ENCODE data around the gene TBCD. TPM values are rescaled to one million over a fixed set of nuclear protein-coding genes. Genes with fewer than 3 reads are reported as not detected.
A peak's percentile ranks its signal among the peaks of the same experiment; 100 is the strongest.

Gene TBCD
- total RNA-seq, 1 donor from 2014 or later, result 31.8 TPM

GRCh38 chr17:82860606-82861392 lies 108.9 kb downstream of the TBCD start:
- no peak overlapping the region for H3K27ac Mint-ChIP-seq (ENCODE audit: unreplicated experiment)
- Histone ChIP-seq H3K27me3 (ENCODE audit: insufficient read depth, low read length) (no peaks in the 10 kb centered on the region), H3K27ac (ENCODE audit: low read depth, low read length) (peak overlapping the region; percentile 41), H3K79me2 (ENCODE audit: insufficient read depth, low read length) (peaks cover 22% of the 10 kb centered on the region), H3K9ac (ENCODE audit: low read length) (peak overlapping the region; percentile 57), H3K36me3 (ENCODE audit: insufficient read depth, low read length) (no peaks in the 10 kb centered on the region), H4K20me1 (ENCODE audit: insufficient read depth, low read length) (peaks cover 4% of the 10 kb centered on the region), H3K4me3 (ENCODE audit: insufficient read depth, low read depth, low read length) (no peak overlapping the region), H3K9me3 (ENCODE audit: insufficient read depth, low read depth, low read length) (no peaks in the 10 kb centered on the region), H3K4me2 (ENCODE audit: low read length) (peak overlapping the region; percentile 78), H3K4me1 (ENCODE audit: insufficient read depth, low read length) (peaks cover 32% of the 10 kb centered on the region), H2AFZ (ENCODE audit: low read depth, low read length) (no peak overlapping the region)
- no peaks in the 10 kb centered on the region for H3K9me3 Mint-ChIP-seq (ENCODE audit: unreplicated experiment)
- no peak overlapping the region for H3K4me3 Mint-ChIP-seq (ENCODE audit: unreplicated experiment)
- H3K36me3 Mint-ChIP-seq (ENCODE audit: low read depth, unreplicated experiment), result peaks cover 2% of the 10 kb centered on the region
- no peak for DNase-seq (ENCODE audit: low read depth)
- no peak for TF ChIP-seq EZH2 (IDR thresholded peaks at IDR 0.05; ENCODE audit: insufficient read depth, low read length)
- no peak for TF ChIP-seq CTCF (IDR thresholded peaks at IDR 0.05; ENCODE audit: insufficient read depth, low read depth, low read length)
- peaks cover 38% of the 10 kb centered on the region for H3K4me1 Mint-ChIP-seq (ENCODE audit: low read depth, unreplicated experiment)
- FAIRE-seq, result no peak
- H3K27me3 Mint-ChIP-seq (ENCODE audit: low read depth, unreplicated experiment), result no peaks in the 10 kb centered on the region

GRCh38 chr17:82861393-82861775 lies 109.5 kb downstream of the TBCD start:
- Histone ChIP-seq H3K4me1 (ENCODE audit: insufficient read depth, low read length) (peaks cover 36% of the 10 kb centered on the region), H3K9me3 (ENCODE audit: insufficient read depth, low read depth, low read length) (no peaks in the 10 kb centered on the region), H2AFZ (ENCODE audit: low read depth, low read length) (no peak overlapping the region), H3K36me3 (ENCODE audit: insufficient read depth, low read length) (no peaks in the 10 kb centered on the region), H3K9ac (ENCODE audit: low read length) (no peak overlapping the region), H4K20me1 (ENCODE audit: insufficient read depth, low read length) (peaks cover 4% of the 10 kb centered on the region), H3K4me2 (ENCODE audit: low read length) (no peak overlapping the region), H3K4me3 (ENCODE audit: insufficient read depth, low read depth, low read length) (no peak overlapping the region), H3K27me3 (ENCODE audit: insufficient read depth, low read length) (no peaks in the 10 kb centered on the region), H3K27ac (ENCODE audit: low read depth, low read length) (no peak overlapping the region), H3K79me2 (ENCODE audit: insufficient read depth, low read length) (peaks cover 23% of the 10 kb centered on the region)
- Mint-ChIP-seq H3K4me3 (ENCODE audit: unreplicated experiment) (no peak overlapping the region), H3K9me3 (ENCODE audit: unreplicated experiment) (no peaks in the 10 kb centered on the region), H3K4me1 (ENCODE audit: low read depth, unreplicated experiment) (peaks cover 39% of the 10 kb centered on the region), H3K36me3 (ENCODE audit: low read depth, unreplicated experiment) (peaks cover 2% of the 10 kb centered on the region), H3K27me3 (ENCODE audit: low read depth, unreplicated experiment) (no peaks in the 10 kb centered on the region), H3K27ac (ENCODE audit: unreplicated experiment) (no peak overlapping the region)
- FAIRE-seq (no peak), DNase-seq (ENCODE audit: low read depth) (no peak)
- TF ChIP-seq CTCF (IDR thresholded peaks at IDR 0.05; ENCODE audit: insufficient read depth, low read depth, low read length) (no peak), EZH2 (IDR thresholded peaks at IDR 0.05; ENCODE audit: insufficient read depth, low read length) (no peak)

GRCh38 chr17:82862191-82862590 lies 110.3 kb downstream of the TBCD start:
- H3K4me1 Mint-ChIP-seq (ENCODE audit: low read depth, unreplicated experiment), result peaks cover 40% of the 10 kb centered on the region
- Histone ChIP-seq H4K20me1 (ENCODE audit: insufficient read depth, low read length) (peaks cover 5% of the 10 kb centered on the region), H3K27ac (ENCODE audit: low read depth, low read length) (no peak overlapping the region), H2AFZ (ENCODE audit: low read depth, low read length) (no peak overlapping the region), H3K4me3 (ENCODE audit: insufficient read depth, low read depth, low read length) (no peak overlapping the region), H3K4me2 (ENCODE audit: low read length) (no peak overlapping the region), H3K79me2 (ENCODE audit: insufficient read depth, low read length) (peaks cover 23% of the 10 kb centered on the region), H3K9me3 (ENCODE audit: insufficient read depth, low read depth, low read length) (no peaks in the 10 kb centered on the region), H3K4me1 (ENCODE audit: insufficient read depth, low read length) (peaks cover 42% of the 10 kb centered on the region), H3K36me3 (ENCODE audit: insufficient read depth, low read length) (no peaks in the 10 kb centered on the region), H3K9ac (ENCODE audit: low read length) (no peak overlapping the region), H3K27me3 (ENCODE audit: insufficient read depth, low read length) (no peaks in the 10 kb centered on the region)
- no peak overlapping the region for H3K4me3 Mint-ChIP-seq (ENCODE audit: unreplicated experiment)
- DNase-seq (ENCODE audit: low read depth) (no peak), FAIRE-seq (no peak)
- no peak overlapping the region for H3K27ac Mint-ChIP-seq (ENCODE audit: unreplicated experiment)
- H3K36me3 Mint-ChIP-seq (ENCODE audit: low read depth, unreplicated experiment), result peaks cover 2% of the 10 kb centered on the region
- H3K9me3 Mint-ChIP-seq (ENCODE audit: unreplicated experiment), result no peaks in the 10 kb centered on the region
- no peaks in the 10 kb centered on the region for H3K27me3 Mint-ChIP-seq (ENCODE audit: low read depth, unreplicated experiment)
- TF ChIP-seq CTCF (IDR thresholded peaks at IDR 0.05; ENCODE audit: insufficient read depth, low read depth, low read length) (no peak), EZH2 (IDR thresholded peaks at IDR 0.05; ENCODE audit: insufficient read depth, low read length) (no peak)
